GM23248 (cell line): ENCODE measurements around the gene TTC23. TPM values are rescaled to one million over a fixed set of nuclear protein-coding genes. Genes with fewer than 3 reads are reported as not detected.
A peak's percentile ranks its signal among the peaks of the same experiment; 100 is the strongest.

Source experiments
- DNase-seq: peaks from one replicate; pipeline ENCODE4 v3.0.0-alpha.2; 2015
- H2AFZ ChIP-seq: fragments of 200-600 bp; sonication (generic); 2 replicates; pipeline ENCODE4 v1.6.1; 2016; ENCODE audit warnings: antibody characterized with exemption
- H3F3A ChIP-seq: fragments of 200-600 bp; sonication (generic); 2 replicates; pipeline ENCODE4 v1.6.1; 2016; ENCODE audit warnings: mild to moderate bottlenecking, antibody characterized with exemption, mixed run types; ENCODE audit not compliant: insufficient read depth
- H3K27ac ChIP-seq: fragments of 200-600 bp; sonication (generic); 2 replicates; pipeline ENCODE4 v1.5.1; 2016; ENCODE audit warnings: mild to moderate bottlenecking
- H3K27me3 ChIP-seq: fragments of 200-600 bp; sonication (generic); replicated peaks from 2 replicates; pipeline ENCODE4 v1.6.1; 2016; ENCODE audit warnings: mild to moderate bottlenecking; ENCODE audit not compliant: insufficient read depth
- H3K36me3 ChIP-seq: fragments of 200-600 bp; sonication (generic); 2 replicates; pipeline ENCODE4 v1.6.1; 2016; ENCODE audit warnings: low read depth, mild to moderate bottlenecking
- H3K4me1 ChIP-seq: fragments of 200-600 bp; sonication (generic); 2 replicates; pipeline ENCODE4 v1.6.1; 2016; ENCODE audit warnings: mild to moderate bottlenecking; ENCODE audit not compliant: insufficient read depth
- H3K4me2 ChIP-seq: fragments of 200-600 bp; sonication (generic); one replicate; pipeline ENCODE4 v1.6.1; 2016; ENCODE audit warnings: mild to moderate bottlenecking; ENCODE audit not compliant: unreplicated experiment
- H3K4me3 ChIP-seq: fragments of 200-600 bp; sonication (generic); 2 replicates; pipeline ENCODE4 v1.5.1; 2016; ENCODE audit warnings: mild to moderate bottlenecking
- H3K79me2 ChIP-seq: fragments of 200-600 bp; sonication (generic); 2 replicates; pipeline ENCODE4 v1.6.1; 2016; ENCODE audit warnings: mild to moderate bottlenecking; ENCODE audit not compliant: insufficient read depth
- H3K9ac ChIP-seq: fragments of 200-600 bp; sonication (generic); 2 replicates; pipeline ENCODE4 v1.6.1; 2016; ENCODE audit warnings: mild to moderate bottlenecking
- H3K9me2 ChIP-seq: fragments of 200-600 bp; sonication (generic); 2 replicates; pipeline ENCODE4 v1.6.1; 2016; ENCODE audit warnings: mixed run types, mild to moderate bottlenecking, moderate library complexity; ENCODE audit not compliant: insufficient read depth
- H3K9me3 ChIP-seq: fragments of 200-600 bp; sonication (generic); one replicate; pipeline ENCODE4 v1.6.1; 2017; ENCODE audit warnings: low read depth
- H4K20me1 ChIP-seq: fragments of 200-600 bp; sonication (generic); 2 replicates; pipeline ENCODE4 v1.6.0; 2016; ENCODE audit not compliant: insufficient read depth
- EZH2 ChIP-seq: fragments of 200-600 bp; sonication (generic); IDR thresholded peaks from 2 replicates; pipeline ENCODE4 v1.6.1; 2018; ENCODE audit warnings: antibody characterized with exemption, mild to moderate bottlenecking; ENCODE audit not compliant: insufficient read depth, poor library complexity, severe bottlenecking
- EZH2phosphoT487 ChIP-seq: fragments of 200-600 bp; sonication (generic); IDR thresholded peaks from 2 replicates; pipeline ENCODE4 v1.6.1; 2018; ENCODE audit warnings: antibody characterized with exemption, moderate library complexity, mild to moderate bottlenecking, low read depth; ENCODE audit not compliant: insufficient read depth
- whole genome bisulfite sequencing, 2 experiments: methylation state at CpG; one replicate each; pipeline ENCODE4 v1.1.6; 2015 to 2017; ENCODE audit warnings: low lambda C conversion rate in 2 of 2, low coverage in 1 of 2; ENCODE audit errors: missing lambda C conversion rate in 2 of 2; 5-methylcytosine and 5-hydroxymethylcytosine counted together
- in situ Hi-C: fragments of 300-500 bp; cut with MboI; formaldehyde crosslinking; loops from 2 replicates; pipeline ENCODE4 v1.15.0; 2020
- polyA plus RNA-seq: library from polyadenylated mRNA; unstranded; fragments of >200 nt; fragmentation: Nextera tagmentation; extraction: Ambion mirVana; gene quantifications from 2 replicates; pipeline ENCODE4 v1.2.1, GENCODE V29; 2016
- total RNA-seq: library from RNA; depleted of rRNA; stranded (reverse); fragments of >200 nt; shearing (Covaris generic); gene quantifications from 2 replicates; pipeline ENCODE4 v1.2.3, GENCODE V29; 2014

The TTC23 gene
- total and polyA plus RNA-seq, 2 experiments from 2014 or later: 10.8 to 18.6 TPM

- TF ChIP-seq EZH2: no peak
- H3K4me2 ChIP-seq: no peak overlapping the region
- H3K4me3 ChIP-seq: no peak overlapping the region
- no peaks in the 10 kb centered on the region for H4K20me1 ChIP-seq
- H3K9me2 ChIP-seq: no peaks in the 10 kb centered on the region
- H3K36me3 ChIP-seq: peaks cover 4% of the 10 kb centered on the region; the same call in 1 of the 2 replicates
- H3K9ac ChIP-seq: no peak overlapping the region
- H3K79me2 ChIP-seq: no peaks in the 10 kb centered on the region
- 0 out of 2 replicates have a peak, but pooled peaks cover 3% of the 10 kb centered on the region for H3K4me1 ChIP-seq
- no peak overlapping the region for H2AFZ ChIP-seq
- no peak for DNase-seq
- no peaks in the 10 kb centered on the region for H3F3A ChIP-seq
- in situ Hi-C loops: no loop called here
- H3K9me3 ChIP-seq: no peaks in the 10 kb centered on the region
- H3K27ac ChIP-seq: no peak overlapping the region
- 81% methylated on average over 3 of the region's 3 CpGs for WGBS, 2 experiments
- no peaks in the 10 kb centered on the region for H3K27me3 ChIP-seq
Measured at GRCh38 chr15:99157456-99157855, 91.9 kb downstream of the TTC23 start.

GRCh38 chr15:99155961-99156443 lies 93.4 kb downstream of the TTC23 start:
- TF ChIP-seq EZH2phosphoT487 (no peak), EZH2 (no peak)
- Histone ChIP-seq H3K9me3 (no peaks in the 10 kb centered on the region), H3K4me1 (0 out of 2 replicates have a peak, but pooled peaks cover 3% of the 10 kb centered on the region), H3K4me2 (no peak overlapping the region), H3K9me2 (no peaks in the 10 kb centered on the region), H4K20me1 (no peaks in the 10 kb centered on the region), H3K27ac (no peak overlapping the region), H2AFZ (no peak overlapping the region), H3F3A (no peaks in the 10 kb centered on the region), H3K79me2 (no peaks in the 10 kb centered on the region), H3K36me3 (peaks cover 4% of the 10 kb centered on the region; the same call in 1 of the 2 replicates), H3K9ac (no peak overlapping the region), H3K27me3 (no peaks in the 10 kb centered on the region), H3K4me3 (no peak overlapping the region)
- DNase-seq: no peak
- WGBS, 2 experiments: 79 to 81% methylated on average over 9 of the region's 9 CpGs
- in situ Hi-C loops: no loop called here

DNA sequence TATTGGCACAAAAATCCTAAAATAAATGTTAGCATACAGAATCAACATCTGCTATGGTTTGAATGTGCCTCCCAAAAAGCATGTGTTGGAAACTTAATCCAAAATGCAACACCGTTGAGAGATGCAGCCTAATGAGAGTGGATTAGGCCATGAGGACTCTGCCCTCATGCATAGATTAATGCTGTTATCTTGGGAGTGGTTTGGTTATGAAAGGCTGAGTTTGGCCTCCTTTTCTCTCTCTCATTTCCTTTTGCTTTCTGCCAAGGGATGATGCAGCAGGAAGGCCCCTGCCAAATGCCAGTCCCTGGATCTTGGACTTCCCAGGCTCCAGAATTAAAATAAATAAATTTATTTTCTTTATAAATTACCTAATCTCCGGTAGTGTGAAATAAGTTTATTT lies 95.1 kb downstream of the TTC23 start:
- H3K27ac ChIP-seq: no peak overlapping the region
- no peak overlapping the region for H3K4me3 ChIP-seq
- no peaks in the 10 kb centered on the region for H3K9me3 ChIP-seq
- H3K9me2 ChIP-seq: no peaks in the 10 kb centered on the region
- no peak for TF ChIP-seq EZH2
- no peak for TF ChIP-seq EZH2phosphoT487
- no peak overlapping the region for H2AFZ ChIP-seq
- H3K9ac ChIP-seq: no peak overlapping the region
- H4K20me1 ChIP-seq: no peaks in the 10 kb centered on the region
- DNase-seq: peak; percentile 35
- H3K27me3 ChIP-seq: no peaks in the 10 kb centered on the region
- no peaks in the 10 kb centered on the region for H3F3A ChIP-seq
- H3K36me3 ChIP-seq: peaks cover 4% of the 10 kb centered on the region; the same call in 1 of the 2 replicates
- in situ Hi-C loops: no loop called here
- no peak overlapping the region for H3K4me2 ChIP-seq
- H3K79me2 ChIP-seq: no peaks in the 10 kb centered on the region
- H3K4me1 ChIP-seq: 0 out of 2 replicates have a peak, but pooled peaks cover 3% of the 10 kb centered on the region
- WGBS, 2 experiments: 84 to 96% methylated on average over 2 of the region's 2 CpGs

- TF ChIP-seq EZH2phosphoT487 (no peak), EZH2 (no peak)
- Histone ChIP-seq H4K20me1 (no peaks in the 10 kb centered on the region), H3K9ac (no peak overlapping the region), H3K4me2 (no peak overlapping the region), H3K36me3 (peaks cover 4% of the 10 kb centered on the region; the same call in 1 of the 2 replicates), H2AFZ (no peak overlapping the region), H3K4me1 (0 out of 2 replicates have a peak, but pooled peaks cover 3% of the 10 kb centered on the region), H3K9me3 (no peaks in the 10 kb centered on the region), H3K27me3 (no peaks in the 10 kb centered on the region), H3K79me2 (no peaks in the 10 kb centered on the region), H3K9me2 (no peaks in the 10 kb centered on the region), H3K4me3 (no peak overlapping the region), H3K27ac (no peak overlapping the region), H3F3A (no peaks in the 10 kb centered on the region)
- no peak for DNase-seq
- 95 to 97% methylated on average over 6 of the region's 6 CpGs for WGBS, 2 experiments
- in situ Hi-C loops: no loop called here
Measured at GRCh38 chr15:99153026-99153535, 96.3 kb downstream of the TTC23 start.
